Measurements from ENCODE around the gene STRA6.

Gene STRA6

DNA sequence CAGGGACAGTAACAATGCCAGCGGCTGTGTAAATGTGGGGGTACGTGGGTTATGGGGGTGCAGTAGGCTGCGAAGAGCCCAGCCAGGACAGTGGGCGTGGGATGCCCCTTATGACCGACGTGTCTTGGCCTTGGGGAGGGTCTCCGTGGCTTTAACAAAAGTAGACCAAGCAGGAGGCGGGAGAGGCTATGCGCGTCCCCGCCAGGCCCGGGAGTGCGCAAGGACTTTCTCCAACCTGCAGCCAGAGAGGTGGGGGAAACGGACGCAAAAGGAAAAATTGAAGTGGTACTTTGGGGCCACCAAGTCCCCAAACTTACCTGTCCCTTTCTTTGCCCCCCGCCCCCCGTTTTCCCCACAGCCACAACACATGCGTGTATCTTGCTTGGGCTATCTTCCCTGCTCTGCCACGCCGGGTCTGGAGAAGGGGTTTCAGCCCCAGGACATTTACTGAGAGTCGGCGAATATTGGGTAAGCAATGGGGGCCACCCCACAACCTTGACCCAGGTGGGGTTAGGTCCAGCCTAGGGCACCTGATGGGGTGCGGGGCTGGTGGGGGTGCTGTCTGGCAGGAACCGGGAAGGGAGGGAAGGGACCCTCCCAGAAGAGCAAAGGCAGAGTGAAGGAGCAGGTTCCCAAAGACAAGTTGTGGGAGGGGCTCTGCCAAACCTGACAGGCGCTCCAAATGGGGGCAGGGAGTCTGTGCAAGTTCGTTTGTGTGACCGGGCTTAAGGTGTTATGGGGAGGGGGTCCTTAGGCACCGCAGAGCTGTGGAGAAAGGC lies 71.5 kb downstream of the STRA6 start:
- DNase-seq, result no peak

GRCh38 chr15:74130155-74130848 lies 72.3 kb downstream of the STRA6 start, which contains the start of gene ISLR2:
Gene ISLR2, plus strand, starts transcription at chr15:74130586. Its CDS starts 2,169 bp downstream, at chr15:74132755.
- peak in 1 of 2 experiments; percentile 19 for DNase-seq

DNA sequence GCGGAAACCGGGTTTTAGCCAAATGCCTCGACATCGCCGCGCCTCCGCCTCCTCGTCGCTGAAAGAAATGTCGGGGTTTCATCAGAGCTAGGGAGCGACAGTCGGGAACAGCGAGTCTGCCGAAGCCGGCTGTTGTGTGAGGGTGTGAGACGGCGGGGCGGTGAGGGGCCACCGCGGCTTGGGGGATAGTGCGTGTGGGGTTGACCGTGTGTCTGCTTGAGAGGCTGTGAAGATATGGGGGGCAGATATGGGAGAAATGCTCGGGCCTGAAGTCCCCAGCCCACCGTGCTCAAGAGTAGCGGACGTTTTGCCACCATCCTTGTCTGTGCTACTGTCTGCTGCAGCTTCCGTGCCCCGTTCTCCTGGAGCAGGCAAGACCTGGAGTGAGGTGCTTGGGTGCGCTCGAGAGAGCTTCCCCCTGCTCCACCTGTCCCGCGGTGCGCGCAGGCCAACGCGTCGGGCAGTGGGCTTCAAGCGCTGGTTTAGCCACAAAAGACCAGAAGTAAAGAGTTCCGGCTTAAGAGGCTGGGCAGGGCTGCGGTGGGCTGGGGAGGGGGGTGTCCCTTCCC lies 72.9 kb downstream of the STRA6 start:
- peak in 1 of 2 experiments; percentile 56 for DNase-seq

Data from NCI-H526 (cell line).